Bronchial epithelial cell (primary cell): Measurements from ENCODE around the gene TMEM87A. TPM values are rescaled to one million over a fixed set of nuclear protein-coding genes. Genes with fewer than 3 reads are reported as not detected.
"Not testable (repeated sequence)": the region's sequence is repeated elsewhere in the genome, so short reads cannot be mapped to it uniquely, and the experiment has no call there.

Experiments
- DNase-seq: peaks from one replicate; pipeline ENCODE4 v3.0.0-alpha.2; 2010; ENCODE audit warnings: low read depth
- FAIRE-seq: peaks from 2 replicates; lab custom pipeline; 2011; peaks lifted over from hg19 to GRCh38; lab: Jason Lieb, UNC
- H3K27me3 ChIP-seq: 2 replicates; pipeline ENCODE4 v1.5.1; 2011; ENCODE audit warnings: low read length; ENCODE audit not compliant: control insufficient read depth, insufficient read depth
- H3K36me3 ChIP-seq: 2 replicates; pipeline ENCODE4 v1.5.1; 2011; ENCODE audit warnings: low read length; ENCODE audit not compliant: control insufficient read depth, insufficient read depth
- H3K4me3 ChIP-seq: 2 replicates; pipeline ENCODE4 v1.5.1; 2011; ENCODE audit warnings: mild to moderate bottlenecking, low read depth, low read length, control low read depth
- CTCF ChIP-seq: IDR thresholded peaks from 2 replicates; pipeline ENCODE4 v1.5.1; 2011; ENCODE audit warnings: mild to moderate bottlenecking, moderate library complexity, low read length, control low read depth, inconsistent platforms; ENCODE audit not compliant: insufficient read depth, severe bottlenecking
- total RNA-seq: library from RNA; depleted of rRNA; stranded (reverse); fragments of >200 nt; gene quantifications from 2 replicates; pipeline ENCODE4 v1.2.1, GENCODE V29; 2014

Gene TMEM87A, protein sequence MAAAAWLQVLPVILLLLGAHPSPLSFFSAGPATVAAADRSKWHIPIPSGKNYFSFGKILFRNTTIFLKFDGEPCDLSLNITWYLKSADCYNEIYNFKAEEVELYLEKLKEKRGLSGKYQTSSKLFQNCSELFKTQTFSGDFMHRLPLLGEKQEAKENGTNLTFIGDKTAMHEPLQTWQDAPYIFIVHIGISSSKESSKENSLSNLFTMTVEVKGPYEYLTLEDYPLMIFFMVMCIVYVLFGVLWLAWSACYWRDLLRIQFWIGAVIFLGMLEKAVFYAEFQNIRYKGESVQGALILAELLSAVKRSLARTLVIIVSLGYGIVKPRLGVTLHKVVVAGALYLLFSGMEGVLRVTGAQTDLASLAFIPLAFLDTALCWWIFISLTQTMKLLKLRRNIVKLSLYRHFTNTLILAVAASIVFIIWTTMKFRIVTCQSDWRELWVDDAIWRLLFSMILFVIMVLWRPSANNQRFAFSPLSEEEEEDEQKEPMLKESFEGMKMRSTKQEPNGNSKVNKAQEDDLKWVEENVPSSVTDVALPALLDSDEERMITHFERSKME
- 153 and 156 TPM in 2 replicates for total RNA-seq

GRCh38 chr15:42272939-42273899 lies at the start of gene TMEM87A, which contains the start of gene GANC:
TSS of gene TMEM87A (minus strand) at chr15:42273433. CDS start at chr15:42273398, 35 bp downstream.
TSS of gene GANC (plus strand) at chr15:42273201. CDS start at chr15:42274482, 1,281 bp downstream.
- H3K4me3 ChIP-seq, result peak within 1 kb of the TSS; percentile 48
- TF ChIP-seq CTCF, result no peak
- H3K36me3 ChIP-seq, result no peaks in the 10 kb centered on the region
- DNase-seq, result peak; percentile 96
- no peaks in the 10 kb centered on the region for H3K27me3 ChIP-seq
- no peak for FAIRE-seq

DNA sequence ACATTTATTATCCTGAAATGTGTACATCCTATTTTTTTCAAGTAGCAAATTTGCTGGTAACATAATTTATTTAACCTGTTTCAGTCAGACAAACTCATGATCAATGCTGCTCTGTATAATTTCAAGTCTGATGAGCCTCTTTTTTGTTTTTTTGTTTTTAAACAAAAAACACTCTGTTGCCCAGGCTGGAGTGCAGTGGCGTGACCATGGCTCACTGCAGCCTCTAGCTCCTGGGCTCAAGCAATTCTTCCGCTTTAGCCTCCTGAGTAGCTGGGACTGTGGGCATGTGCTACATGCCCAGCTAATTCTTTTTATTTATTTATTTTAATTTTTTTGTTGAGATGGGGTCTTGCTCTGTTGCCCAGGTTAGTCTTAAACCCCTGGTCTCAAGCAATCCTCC lies 46.0 kb upstream of the TMEM87A start:
- no peaks in the 10 kb centered on the region for H3K27me3 ChIP-seq
- no peak for FAIRE-seq
- H3K4me3 ChIP-seq, result no peak overlapping the region
- no peak for DNase-seq
- TF ChIP-seq CTCF, result no peak
- H3K36me3 ChIP-seq, result peaks cover 6% of the 10 kb centered on the region

DNA sequence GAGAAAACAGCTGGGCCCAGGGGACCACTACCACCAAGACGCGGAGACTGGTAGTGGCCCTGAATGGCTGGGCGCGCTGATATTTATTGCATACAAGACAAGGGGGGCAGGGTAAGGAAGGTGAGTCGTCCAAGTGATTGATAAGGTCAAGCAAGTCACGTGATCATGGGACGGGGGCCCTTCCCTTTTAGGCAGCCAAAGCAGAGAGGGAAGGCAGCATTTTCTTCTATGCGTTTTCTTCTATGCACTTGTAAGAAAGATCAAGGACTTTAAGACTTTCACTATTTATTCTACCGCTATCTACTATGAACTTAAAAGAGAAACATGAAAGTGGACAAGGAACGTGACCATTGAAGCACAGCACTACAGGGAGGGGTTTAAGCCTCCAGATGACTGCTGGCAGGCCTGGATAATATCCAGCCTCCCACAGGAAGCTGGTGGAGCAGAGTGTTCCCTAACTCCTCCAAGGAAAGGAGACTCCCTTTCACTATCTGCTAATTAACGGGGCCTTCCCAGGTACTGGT lies 43.1 kb upstream of the TMEM87A start:
- not testable (repeated sequence) for H3K27me3 ChIP-seq, H3K36me3 ChIP-seq, DNase-seq, H3K4me3 ChIP-seq, FAIRE-seq

DNA sequence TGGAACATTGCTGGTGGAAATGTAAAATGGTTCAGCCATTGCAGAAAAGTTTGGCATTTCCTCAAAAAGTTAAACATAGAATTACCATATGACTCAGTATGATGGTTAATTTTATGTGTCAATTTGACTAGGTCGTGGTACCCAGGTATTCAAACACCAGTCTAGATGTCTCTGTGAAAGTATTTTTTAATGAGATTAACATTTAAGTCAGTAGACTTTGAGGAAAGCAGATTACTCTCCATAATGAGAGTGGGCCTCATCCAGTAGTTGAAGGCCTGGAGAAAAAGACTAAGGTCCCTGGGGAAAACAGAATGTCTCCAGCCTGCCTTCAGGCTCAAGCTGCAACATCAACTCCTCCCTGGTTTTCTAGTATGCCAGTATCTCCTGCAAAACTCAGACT lies 42.3 kb upstream of the TMEM87A start:
- Histone ChIP-seq H3K27me3 (no peaks in the 10 kb centered on the region), H3K36me3 (peaks cover 4% of the 10 kb centered on the region), H3K4me3 (no peak overlapping the region)
- DNase-seq, result no peak
- no peak for FAIRE-seq
- no peak for TF ChIP-seq CTCF

GRCh38 chr15:42314818-42315217 lies 41.6 kb upstream of the TMEM87A start:
- no peaks in the 10 kb centered on the region for H3K27me3 ChIP-seq
- no peak for TF ChIP-seq CTCF
- DNase-seq (no peak), FAIRE-seq (no peak)
- no peak overlapping the region for H3K4me3 ChIP-seq
- peaks cover 4% of the 10 kb centered on the region for H3K36me3 ChIP-seq
